Retinal pigment epithelial cell (primary cell): ENCODE data around the gene DGKI.

Experiments
- DNase-seq: peaks from one replicate; pipeline ENCODE4 v3.0.0-alpha.2; 2010; ENCODE audit warnings: low read depth
- H3K4me3 ChIP-seq: 2 replicates; pipeline ENCODE4 v1.5.1; 2011; ENCODE audit warnings: mild to moderate bottlenecking, low read length, control low read depth, moderate library complexity
- TF ChIP-seq, protein P1 (sequence below): conservative IDR thresholded peaks from 2 replicates; pipeline ENCODE4 v1.5.1; 2011; ENCODE audit warnings: low read depth, low read length, control low read depth, inconsistent platforms

The DGKI gene

DNA sequence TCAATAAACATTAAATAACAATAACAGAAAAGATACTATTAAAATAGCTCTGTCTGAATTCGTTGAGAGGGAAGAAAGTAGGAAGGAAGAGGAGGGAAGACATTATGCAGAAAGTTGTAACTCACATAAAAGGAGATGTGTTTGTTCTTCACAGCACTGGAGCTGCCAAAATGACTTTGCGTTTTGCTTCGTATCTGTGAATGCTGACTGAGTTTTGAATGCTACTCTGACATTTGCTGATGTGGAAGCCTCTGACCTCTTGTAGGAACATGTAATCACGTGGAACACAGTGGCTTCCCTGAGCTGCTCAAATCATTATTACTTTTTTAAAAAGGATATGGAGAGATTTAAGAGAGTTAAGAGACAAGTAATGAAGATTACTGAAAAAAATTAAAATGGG lies 15.6 kb upstream of the DGKI start:
- DNase-seq, result no peak
- TF ChIP-seq, protein P1, sequence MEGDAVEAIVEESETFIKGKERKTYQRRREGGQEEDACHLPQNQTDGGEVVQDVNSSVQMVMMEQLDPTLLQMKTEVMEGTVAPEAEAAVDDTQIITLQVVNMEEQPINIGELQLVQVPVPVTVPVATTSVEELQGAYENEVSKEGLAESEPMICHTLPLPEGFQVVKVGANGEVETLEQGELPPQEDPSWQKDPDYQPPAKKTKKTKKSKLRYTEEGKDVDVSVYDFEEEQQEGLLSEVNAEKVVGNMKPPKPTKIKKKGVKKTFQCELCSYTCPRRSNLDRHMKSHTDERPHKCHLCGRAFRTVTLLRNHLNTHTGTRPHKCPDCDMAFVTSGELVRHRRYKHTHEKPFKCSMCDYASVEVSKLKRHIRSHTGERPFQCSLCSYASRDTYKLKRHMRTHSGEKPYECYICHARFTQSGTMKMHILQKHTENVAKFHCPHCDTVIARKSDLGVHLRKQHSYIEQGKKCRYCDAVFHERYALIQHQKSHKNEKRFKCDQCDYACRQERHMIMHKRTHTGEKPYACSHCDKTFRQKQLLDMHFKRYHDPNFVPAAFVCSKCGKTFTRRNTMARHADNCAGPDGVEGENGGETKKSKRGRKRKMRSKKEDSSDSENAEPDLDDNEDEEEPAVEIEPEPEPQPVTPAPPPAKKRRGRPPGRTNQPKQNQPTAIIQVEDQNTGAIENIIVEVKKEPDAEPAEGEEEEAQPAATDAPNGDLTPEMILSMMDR, result no peak
- no peak overlapping the region for H3K4me3 ChIP-seq

DNA sequence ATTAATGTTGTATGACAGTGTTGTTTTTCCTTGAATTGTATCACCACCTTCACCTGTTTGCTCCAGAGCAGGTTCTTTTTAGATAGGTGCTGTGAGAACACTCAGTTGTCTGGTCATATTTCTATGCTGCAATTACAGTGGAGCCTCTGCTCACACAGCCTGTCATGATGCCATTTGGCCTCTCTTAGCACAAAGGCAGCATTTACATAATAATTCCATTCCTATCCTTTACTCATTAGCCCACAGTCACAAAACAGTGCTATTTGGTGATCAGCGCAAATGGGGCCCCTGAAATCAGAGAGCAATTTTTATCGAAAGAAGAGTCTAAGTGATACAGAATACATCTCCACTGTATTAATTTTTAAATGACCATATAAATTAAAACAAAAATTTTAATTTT lies 13.8 kb upstream of the DGKI start:
- H3K4me3 ChIP-seq, result no peak overlapping the region
- TF ChIP-seq, protein P1, result no peak
- no peak for DNase-seq

DNA sequence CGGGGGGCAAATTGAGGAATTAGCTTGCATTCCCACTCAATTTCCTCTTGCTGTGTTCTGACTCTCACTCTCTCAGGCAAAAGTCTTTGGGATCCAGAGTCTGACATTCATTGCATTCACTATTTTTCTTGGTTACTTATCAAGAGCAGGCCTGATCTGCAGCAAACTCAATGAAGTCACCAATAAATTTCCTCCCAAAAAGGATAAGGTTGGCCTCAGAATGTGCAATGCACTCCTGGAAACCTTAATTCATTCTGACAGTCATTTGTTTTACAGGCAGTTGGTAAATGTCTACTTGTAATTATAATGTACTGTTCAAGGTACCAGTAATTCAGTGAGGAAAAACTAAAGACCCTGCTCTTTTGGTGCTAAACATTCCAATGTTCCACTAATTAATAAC lies 6.3 kb upstream of the DGKI start:
- DNase-seq, result no peak
- no peak overlapping the region for H3K4me3 ChIP-seq
- TF ChIP-seq, protein P1, result no peak

DNA sequence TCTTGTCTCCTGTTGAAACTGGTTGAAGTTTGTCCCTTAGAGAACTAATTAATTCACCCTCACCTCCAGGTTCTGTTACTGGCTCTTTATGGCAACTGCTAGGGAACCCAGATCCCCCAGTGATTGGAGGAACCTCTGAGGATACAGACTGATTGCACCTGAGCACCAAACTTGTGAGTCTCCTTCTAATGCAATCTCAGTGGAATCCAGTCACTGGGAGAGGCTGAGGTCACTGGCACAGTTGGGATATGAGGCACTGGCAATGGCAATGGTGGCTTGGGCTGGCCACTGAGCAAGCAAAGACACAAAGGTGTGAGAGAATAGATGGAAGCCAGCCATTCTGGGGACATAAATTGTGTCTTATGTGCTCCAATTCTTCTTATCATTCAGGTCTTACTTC lies 5.3 kb upstream of the DGKI start:
- TF ChIP-seq, protein P1, result no peak
- no peak overlapping the region for H3K4me3 ChIP-seq
- no peak for DNase-seq

DNA sequence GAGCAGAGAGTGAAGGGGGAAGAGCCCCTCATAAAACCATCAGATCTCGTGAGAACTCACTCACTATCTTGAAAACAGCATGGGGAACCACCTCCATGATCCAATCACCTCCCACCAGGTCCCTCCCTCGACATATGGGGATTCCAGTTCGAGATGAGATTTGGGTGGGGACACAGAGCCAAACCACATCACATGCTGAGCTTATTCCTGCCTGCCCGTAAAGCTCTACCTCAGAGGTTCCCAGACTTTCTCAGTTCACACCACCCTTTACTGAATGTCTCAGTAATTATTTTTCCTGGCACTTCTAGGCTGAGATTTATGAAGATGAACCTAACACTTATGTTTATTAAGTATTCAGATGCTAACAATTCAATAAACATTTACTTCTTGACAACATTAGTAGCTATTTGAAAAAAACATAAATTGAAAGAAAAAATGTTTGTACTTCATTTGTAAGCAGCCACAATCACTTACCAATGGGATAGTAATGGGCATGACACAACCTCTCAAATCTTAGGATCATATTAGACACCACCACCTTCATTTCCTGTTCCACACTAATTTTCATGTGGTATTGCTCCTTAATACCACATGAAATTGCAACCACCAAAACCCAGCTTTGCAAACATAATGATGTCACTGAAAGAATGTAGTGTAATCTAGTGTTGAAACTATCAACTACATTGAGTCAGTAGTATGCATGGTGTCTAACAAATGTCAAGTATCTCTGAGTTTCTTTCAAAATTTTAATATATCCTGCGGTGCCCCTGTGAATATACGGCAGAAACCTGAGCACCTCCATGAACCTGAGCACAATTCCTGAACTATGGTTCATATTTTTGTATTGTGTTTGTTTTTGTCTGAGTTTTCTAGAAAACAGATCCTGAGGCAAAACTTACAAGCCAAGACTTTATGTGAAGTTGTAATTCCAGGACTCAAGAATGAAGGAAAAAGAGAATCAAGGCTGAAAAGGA lies 4.5 kb upstream of the DGKI start:
- H3K4me3 ChIP-seq, result no peak overlapping the region
- TF ChIP-seq, protein P1, result no peak
- DNase-seq, result no peak

DNA sequence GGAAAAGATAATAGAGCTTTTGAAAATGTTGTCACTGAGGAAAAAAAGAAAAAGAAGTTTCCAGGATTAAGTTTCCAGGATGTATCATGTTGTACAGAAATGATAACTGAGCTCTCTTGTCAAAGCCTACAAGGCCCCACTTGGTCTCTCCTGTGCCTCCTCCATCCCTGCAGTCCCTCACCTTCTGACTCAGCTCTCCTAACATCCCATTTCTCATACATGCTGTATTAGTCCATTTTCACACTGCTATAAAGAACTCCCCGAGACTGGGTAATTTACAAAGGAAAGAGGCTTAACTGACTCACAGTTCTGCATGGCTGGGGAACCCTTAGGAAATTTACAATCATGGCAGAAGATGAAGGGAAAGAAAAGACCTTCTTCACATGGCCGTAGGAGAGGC lies 3.8 kb upstream of the DGKI start:
- TF ChIP-seq, protein P1, result no peak
- no peak overlapping the region for H3K4me3 ChIP-seq
- no peak for DNase-seq

DNA sequence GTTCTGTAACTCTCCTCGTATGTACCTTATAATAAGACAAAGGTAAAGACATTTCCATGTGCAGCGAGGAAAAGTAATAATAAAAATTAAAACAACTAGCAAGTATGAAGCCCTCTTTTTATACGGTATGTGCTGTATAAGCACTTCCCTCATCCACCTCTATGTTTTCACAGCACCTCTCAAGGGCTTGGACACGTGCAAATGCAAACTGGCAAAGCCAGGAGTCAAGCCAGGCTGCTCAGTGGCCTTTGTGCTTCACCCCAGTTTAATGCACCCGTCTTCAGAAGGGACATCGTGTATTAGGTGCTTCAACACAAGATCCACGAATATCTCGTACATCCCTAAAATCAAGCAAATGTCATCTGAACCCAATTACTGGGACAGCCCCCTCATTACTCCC lies 1.3 kb upstream of the DGKI start:
- TF ChIP-seq, protein P1, result no peak
- DNase-seq, result no peak
- H3K4me3 ChIP-seq, result no peak overlapping the region
